ENCODE results near the gene FRMD3.

GRCh38 chr9:83497441-83497840 is 40.8 kb downstream of the FRMD3 start:
- TF ChIP-seq CTCF (IDR thresholded peaks at IDR 0.05; ENCODE audit: low read depth, low read length, missing input control) (no peak), TAF1 (conservative IDR thresholded peaks at IDR 0.05) (no peak), MAX (IDR thresholded peaks at IDR 0.05) (no peak), YY1 (IDR thresholded peaks at IDR 0.05) (no peak), GABPA (IDR thresholded peaks at IDR 0.05 in 1 of 2, conservative IDR thresholded peaks at IDR 0.05 in 1 of 2) (no peak), JUND (IDR thresholded peaks at IDR 0.05) (no peak), SP1 (IDR thresholded peaks at IDR 0.05) (no peak), RAD21 (IDR thresholded peaks at IDR 0.05) (no peak), RXRA (IDR thresholded peaks at IDR 0.05) (no peak), ZBTB33 (IDR thresholded peaks at IDR 0.05) (no peak), FOXA1 (IDR thresholded peaks at IDR 0.05) (no peak), EGR1 (IDR thresholded peaks at IDR 0.05; ENCODE audit: low read depth in 2 of 2) (no peak)
- TF ChIP-seq, protein P1, sequence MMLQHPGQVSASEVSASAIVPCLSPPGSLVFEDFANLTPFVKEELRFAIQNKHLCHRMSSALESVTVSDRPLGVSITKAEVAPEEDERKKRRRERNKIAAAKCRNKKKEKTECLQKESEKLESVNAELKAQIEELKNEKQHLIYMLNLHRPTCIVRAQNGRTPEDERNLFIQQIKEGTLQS (IDR thresholded peaks at IDR 0.05), result no peak
- TF ChIP-seq, protein P2, sequence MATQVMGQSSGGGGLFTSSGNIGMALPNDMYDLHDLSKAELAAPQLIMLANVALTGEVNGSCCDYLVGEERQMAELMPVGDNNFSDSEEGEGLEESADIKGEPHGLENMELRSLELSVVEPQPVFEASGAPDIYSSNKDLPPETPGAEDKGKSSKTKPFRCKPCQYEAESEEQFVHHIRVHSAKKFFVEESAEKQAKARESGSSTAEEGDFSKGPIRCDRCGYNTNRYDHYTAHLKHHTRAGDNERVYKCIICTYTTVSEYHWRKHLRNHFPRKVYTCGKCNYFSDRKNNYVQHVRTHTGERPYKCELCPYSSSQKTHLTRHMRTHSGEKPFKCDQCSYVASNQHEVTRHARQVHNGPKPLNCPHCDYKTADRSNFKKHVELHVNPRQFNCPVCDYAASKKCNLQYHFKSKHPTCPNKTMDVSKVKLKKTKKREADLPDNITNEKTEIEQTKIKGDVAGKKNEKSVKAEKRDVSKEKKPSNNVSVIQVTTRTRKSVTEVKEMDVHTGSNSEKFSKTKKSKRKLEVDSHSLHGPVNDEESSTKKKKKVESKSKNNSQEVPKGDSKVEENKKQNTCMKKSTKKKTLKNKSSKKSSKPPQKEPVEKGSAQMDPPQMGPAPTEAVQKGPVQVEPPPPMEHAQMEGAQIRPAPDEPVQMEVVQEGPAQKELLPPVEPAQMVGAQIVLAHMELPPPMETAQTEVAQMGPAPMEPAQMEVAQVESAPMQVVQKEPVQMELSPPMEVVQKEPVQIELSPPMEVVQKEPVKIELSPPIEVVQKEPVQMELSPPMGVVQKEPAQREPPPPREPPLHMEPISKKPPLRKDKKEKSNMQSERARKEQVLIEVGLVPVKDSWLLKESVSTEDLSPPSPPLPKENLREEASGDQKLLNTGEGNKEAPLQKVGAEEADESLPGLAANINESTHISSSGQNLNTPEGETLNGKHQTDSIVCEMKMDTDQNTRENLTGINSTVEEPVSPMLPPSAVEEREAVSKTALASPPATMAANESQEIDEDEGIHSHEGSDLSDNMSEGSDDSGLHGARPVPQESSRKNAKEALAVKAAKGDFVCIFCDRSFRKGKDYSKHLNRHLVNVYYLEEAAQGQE (IDR thresholded peaks at IDR 0.05), result no peak
